A673 (cell line): ENCODE results near the gene APOBEC4.

Experiments used
- CTCF ChIP-seq: fragments of 300-800, 200-600 bp; sonication (generic); conservative IDR thresholded peaks from 2 replicates; pipeline ENCODE4 v1.5.1; 2017; ENCODE audit warnings: low read depth, mild to moderate bottlenecking, antibody characterized with exemption, low read length, moderate library complexity, mixed read lengths
- EZH2 ChIP-seq: fragments of 200-600 bp; sonication (generic); IDR thresholded peaks from 2 replicates; pipeline ENCODE4 v1.6.1; 2017; ENCODE audit warnings: borderline replicate concordance, low read depth, mild to moderate bottlenecking, mixed read lengths, antibody characterized with exemption, low read length; ENCODE audit not compliant: poor library complexity, severe bottlenecking

GRCh38 chr1:183602510-183602909, 50.6 kb downstream of the APOBEC4 start:
- TF ChIP-seq CTCF = no peak
- TF ChIP-seq EZH2 = no peak
